Measurements from ENCODE around the gene ABHD16A. TPM values are rescaled to one million over a fixed set of nuclear protein-coding genes. Genes with fewer than 3 reads are reported as not detected.

Gene ABHD16A
- total and polyA plus RNA-seq, 2 of the 13 experiments (the other 11 are each of a cell fraction or from before 2014, with no cell fraction given), result 43.5 to 45.4 TPM

DNA sequence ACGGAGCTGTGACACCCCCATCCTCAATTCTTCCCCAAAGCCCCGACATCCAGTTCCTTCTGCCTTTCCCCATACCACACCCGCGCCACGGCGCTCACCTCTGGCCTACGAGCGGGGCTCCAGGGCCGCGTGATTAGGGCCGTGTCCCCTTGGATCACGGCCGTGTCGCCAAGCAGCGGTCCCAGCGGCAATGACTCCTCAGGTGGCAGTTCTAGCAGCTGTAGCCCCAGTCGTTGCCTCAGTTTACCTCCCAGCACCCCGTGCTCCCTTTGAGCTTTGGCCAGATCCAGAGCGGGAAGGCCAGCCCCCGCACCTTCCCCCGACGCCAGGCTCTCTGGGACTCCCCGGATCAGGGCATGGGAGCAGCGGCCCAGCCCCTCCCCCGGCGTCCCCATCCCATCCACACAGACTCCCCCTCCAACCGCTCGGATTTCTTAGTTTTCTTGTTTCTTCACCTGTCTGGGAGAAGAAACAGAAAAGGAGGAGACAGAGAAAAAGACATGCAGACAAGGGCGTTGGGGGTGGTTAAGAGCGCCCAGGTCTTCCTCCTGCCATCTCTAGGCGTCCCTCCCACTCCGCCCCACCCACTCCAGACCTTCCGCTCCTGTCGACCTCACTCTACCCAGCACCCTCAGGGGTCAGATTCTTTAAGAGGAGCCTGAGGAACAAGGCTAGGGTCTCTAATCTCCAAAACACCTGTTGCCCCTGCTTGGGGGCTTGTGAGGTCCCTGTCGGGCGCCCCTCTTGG lies 25.8 kb upstream of the ABHD16A start, which contains the start of gene DDAH2:
DDAH2 (minus strand) TSS at position 533 of the 748 bp plus-strand sequence; CDS start at position 395, 138 bp downstream.
- Histone ChIP-seq H3K79me2 (ENCODE audit: insufficient read depth, low read length) (peaks cover 10% of the 10 kb centered on the region), H3K4me2 (ENCODE audit: low read depth, low read length) (peak within 1 kb of the TSS; percentile 86), H4K20me1 (ENCODE audit: insufficient read depth, low read length) (peaks cover 21% of the 10 kb centered on the region; the same call in 1 of the 2 replicates), H3K27ac (ENCODE audit: extremely low read length, insufficient read depth, low read length) (peak within 1 kb of the TSS; percentile 72), H3K36me3 (replicated peaks in 1 of 2; ENCODE audit: control insufficient read depth in 1 of 2, insufficient read depth in 2 of 2, low read length in 2 of 2) (peaks cover 23 to 33% of the 10 kb centered on the region in 2 experiments), H3K9ac (ENCODE audit: insufficient read depth, low read depth, low read length) (peak within 1 kb of the TSS; percentile 65), H3K27me3 (ENCODE audit: control insufficient read depth in 1 of 2, insufficient read depth in 2 of 2, low read length in 2 of 2) (no peaks in the 10 kb centered on the region), H3K4me3 (replicated peaks in 1 of 3; ENCODE audit: insufficient read depth in 1 of 3, low read depth in 2 of 3, low read length in 3 of 3) (peak within 1 kb of the TSS; percentile 60 to 79 (median 72)), H3K4me1 (ENCODE audit: insufficient read depth, low read length) (peaks cover 50% of the 10 kb centered on the region), H2AFZ (ENCODE audit: low read length) (no peak within 1 kb of the TSS), H3K9me3 (ENCODE audit: low read length) (no peaks in the 10 kb centered on the region)
- no peak for DNase-seq (ENCODE audit: low spot score)
- peak; percentile 0; the same call in 2 of the 3 replicates for ATAC-seq
- in situ Hi-C loops (cut with HindIII; ENCODE audit: extremely low pct_ligation_motif_present, low pct_unique_long_range_greater_than_20kb) (no loop called here), intact Hi-C loops (cut with micrococcal nuclease; ENCODE audit: unreplicated experiment) (loop anchor here (1.0 kb wide), 2 partner anchors 8 to 40 kb away; no protein-coding TSS in a partner anchor)
- BruUV-seq (replicated peaks), result no TSS peak
- ChIA-PET POLR2A (interaction anchor here (0.7 to 11.3 kb wide), 30 partner anchors 10 to 223 kb away, joined by 3 to 279 read pairs (median 5); partner anchors contain the start of genes ABHD16A, BAG6, C6orf47 and CLIC1), CTCF (ENCODE audit: low intra/inter-chr PET ratio, low total read pairs) (interaction anchor here (0.8 to 4.2 kb wide), 6 partner anchors 10 to 101 kb away, joined by 3 to 74 read pairs (median 4); partner anchors contain the start of genes LY6G5C and MSH5)
- FAIRE-seq, result no peak
- 81% methylated on average over 36 of the region's 36 CpGs for WGBS (ENCODE audit: low lambda C conversion rate)
- no peak for TF ChIP-seq ZNF382 (CRISPR knock-in tag; IDR thresholded peaks at IDR 0.05; ENCODE audit: borderline replicate concordance)
- no peak for TF ChIP-seq ZNF781 (CRISPR knock-in tag; IDR thresholded peaks at IDR 0.05; ENCODE audit: borderline replicate concordance, not compliant biosample characterization)
- no peak for TF ChIP-seq SRY (CRISPR knock-in tag; IDR thresholded peaks at IDR 0.05)
- no peak for TF ChIP-seq HIVEP1 (CRISPR knock-in tag; IDR thresholded peaks at IDR 0.05)
- no peak for TF ChIP-seq ZNF780A (CRISPR knock-in tag; IDR thresholded peaks at IDR 0.05)
- TF ChIP-seq KDM1A (CRISPR knock-in tag; IDR thresholded peaks at IDR 0.05), result no peak
- TF ChIP-seq, protein P1, sequence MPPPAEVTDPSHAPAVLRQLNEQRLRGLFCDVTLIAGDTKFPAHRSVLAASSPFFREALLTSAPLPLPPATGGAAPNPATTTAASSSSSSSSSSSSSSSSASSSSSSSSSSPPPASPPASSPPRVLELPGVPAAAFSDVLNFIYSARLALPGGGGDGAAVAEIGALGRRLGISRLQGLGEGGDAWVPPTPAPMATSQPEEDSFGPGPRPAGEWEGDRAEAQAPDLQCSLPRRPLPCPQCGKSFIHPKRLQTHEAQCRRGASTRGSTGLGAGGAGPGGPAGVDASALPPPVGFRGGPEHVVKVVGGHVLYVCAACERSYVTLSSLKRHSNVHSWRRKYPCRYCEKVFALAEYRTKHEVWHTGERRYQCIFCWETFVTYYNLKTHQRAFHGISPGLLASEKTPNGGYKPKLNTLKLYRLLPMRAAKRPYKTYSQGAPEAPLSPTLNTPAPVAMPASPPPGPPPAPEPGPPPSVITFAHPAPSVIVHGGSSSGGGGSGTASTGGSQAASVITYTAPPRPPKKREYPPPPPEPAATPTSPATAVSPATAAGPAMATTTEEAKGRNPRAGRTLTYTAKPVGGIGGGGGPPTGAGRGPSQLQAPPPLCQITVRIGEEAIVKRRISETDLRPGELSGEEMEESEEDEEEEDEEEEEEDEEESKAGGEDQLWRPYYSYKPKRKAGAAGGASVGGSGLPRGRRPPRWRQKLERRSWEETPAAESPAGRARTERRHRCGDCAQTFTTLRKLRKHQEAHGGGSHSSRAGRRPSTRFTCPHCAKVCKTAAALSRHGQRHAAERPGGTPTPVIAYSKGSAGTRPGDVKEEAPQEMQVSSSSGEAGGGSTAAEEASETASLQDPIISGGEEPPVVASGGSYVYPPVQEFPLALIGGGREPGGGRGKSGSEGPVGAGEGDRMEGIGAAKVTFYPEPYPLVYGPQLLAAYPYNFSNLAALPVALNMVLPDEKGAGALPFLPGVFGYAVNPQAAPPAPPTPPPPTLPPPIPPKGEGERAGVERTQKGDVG (CRISPR knock-in tag; IDR thresholded peaks at IDR 0.05; ENCODE audit: borderline replicate concordance), result no peak; the same call in 1 of the 2 replicates
- TF ChIP-seq, protein P2, sequence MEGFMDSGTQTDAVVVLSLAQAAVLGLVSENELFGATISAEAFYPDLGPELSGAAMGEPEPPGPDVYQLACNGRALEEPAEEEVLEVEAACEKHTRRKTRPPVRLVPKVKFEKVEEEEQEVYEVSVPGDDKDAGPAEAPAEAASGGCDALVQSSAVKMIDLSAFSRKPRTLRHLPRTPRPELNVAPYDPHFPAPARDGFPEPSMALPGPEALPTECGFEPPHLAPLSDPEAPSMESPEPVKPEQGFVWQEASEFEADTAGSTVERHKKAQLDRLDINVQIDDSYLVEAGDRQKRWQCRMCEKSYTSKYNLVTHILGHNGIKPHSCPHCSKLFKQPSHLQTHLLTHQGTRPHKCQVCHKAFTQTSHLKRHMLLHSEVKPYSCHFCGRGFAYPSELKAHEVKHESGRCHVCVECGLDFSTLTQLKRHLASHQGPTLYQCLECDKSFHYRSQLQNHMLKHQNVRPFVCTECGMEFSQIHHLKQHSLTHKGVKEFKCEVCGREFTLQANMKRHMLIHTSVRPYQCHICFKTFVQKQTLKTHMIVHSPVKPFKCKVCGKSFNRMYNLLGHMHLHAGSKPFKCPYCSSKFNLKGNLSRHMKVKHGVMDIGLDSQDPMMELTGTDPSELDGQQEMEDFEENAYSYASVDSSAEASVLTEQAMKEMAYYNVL (CRISPR knock-in tag; IDR thresholded peaks at IDR 0.05; ENCODE audit: borderline replicate concordance), result no peak
- no peak for TF ChIP-seq SRSF9 (IDR thresholded peaks at IDR 0.05; ENCODE audit: borderline replicate concordance, insufficient read depth, low read depth, low read length, poor library complexity, severe bottlenecking)
- peak; percentile 20 for TF ChIP-seq HNRNPK (IDR thresholded peaks at IDR 0.05; ENCODE audit: low read depth, low read length, poor library complexity, severe bottlenecking)
- no peak for TF ChIP-seq ZMYM3 (CRISPR knock-in tag; IDR thresholded peaks at IDR 0.05)
- TF ChIP-seq CCAR2 (optimal IDR thresholded peaks at IDR 0.05; ENCODE audit: low read depth, low read length), result peak; percentile 52
- TF ChIP-seq, protein P3, sequence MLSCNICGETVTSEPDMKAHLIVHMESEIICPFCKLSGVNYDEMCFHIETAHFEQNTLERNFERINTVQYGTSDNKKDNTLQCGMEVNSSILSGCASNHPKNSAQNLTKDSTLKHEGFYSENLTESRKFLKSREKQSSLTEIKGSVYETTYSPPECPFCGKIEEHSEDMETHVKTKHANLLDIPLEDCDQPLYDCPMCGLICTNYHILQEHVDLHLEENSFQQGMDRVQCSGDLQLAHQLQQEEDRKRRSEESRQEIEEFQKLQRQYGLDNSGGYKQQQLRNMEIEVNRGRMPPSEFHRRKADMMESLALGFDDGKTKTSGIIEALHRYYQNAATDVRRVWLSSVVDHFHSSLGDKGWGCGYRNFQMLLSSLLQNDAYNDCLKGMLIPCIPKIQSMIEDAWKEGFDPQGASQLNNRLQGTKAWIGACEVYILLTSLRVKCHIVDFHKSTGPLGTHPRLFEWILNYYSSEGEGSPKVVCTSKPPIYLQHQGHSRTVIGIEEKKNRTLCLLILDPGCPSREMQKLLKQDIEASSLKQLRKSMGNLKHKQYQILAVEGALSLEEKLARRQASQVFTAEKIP (CRISPR knock-in tag; IDR thresholded peaks at IDR 0.05; ENCODE audit: borderline replicate concordance), result no peak
- TF ChIP-seq MTF2 (CRISPR knock-in tag; IDR thresholded peaks at IDR 0.05; ENCODE audit: borderline replicate concordance), result no peak
- no peak for TF ChIP-seq U2AF2 (IDR thresholded peaks at IDR 0.05; ENCODE audit: low read depth, low read length)
